MM.1S (cell line): ENCODE data around the gene DOK4.

Experiments
- DNase-seq: peaks from one replicate; pipeline ENCODE4 v3.0.0-alpha.2; 2015
- H2AFZ ChIP-seq: fragments of 300-600 bp; sonication (generic); 2 replicates; pipeline ENCODE4 v1.6.0; 2016; ENCODE audit warnings: antibody characterized with exemption, low read length
- H3F3A ChIP-seq: fragments of 300-600 bp; sonication (generic); 2 replicates; pipeline ENCODE4 v1.6.1; 2016; ENCODE audit warnings: mild to moderate bottlenecking, antibody characterized with exemption, low read length, moderate library complexity, mixed read lengths; ENCODE audit not compliant: insufficient read depth
- H3K27ac ChIP-seq: fragments of 300-600 bp; sonication (generic); 2 replicates; pipeline ENCODE4 v1.5.1; 2016; ENCODE audit warnings: mild to moderate bottlenecking, low read length
- H3K27me3 ChIP-seq: fragments of 300-600 bp; sonication (generic); replicated peaks from 2 replicates; pipeline ENCODE4 v1.6.0; 2016; ENCODE audit warnings: low read length; ENCODE audit not compliant: insufficient read depth
- H3K36me3 ChIP-seq: fragments of 300-600 bp; sonication (generic); replicated peaks from 2 replicates; pipeline ENCODE4 v1.6.1; 2016; ENCODE audit warnings: mild to moderate bottlenecking, low read length, mixed read lengths; ENCODE audit not compliant: insufficient read depth
- H3K4me1 ChIP-seq: fragments of 300-600 bp; sonication (generic); 2 replicates; pipeline ENCODE4 v1.6.1; 2016; ENCODE audit warnings: low read length, mixed read lengths
- H3K4me2 ChIP-seq: fragments of 300-600 bp; sonication (generic); 2 replicates; pipeline ENCODE4 v1.6.0; 2016; ENCODE audit warnings: low read depth, low read length
- H3K4me3 ChIP-seq: fragments of 300-600 bp; sonication (generic); 2 replicates; pipeline ENCODE4 v1.5.1; 2016; ENCODE audit warnings: low read length, mixed read lengths
- H3K79me2 ChIP-seq: fragments of 300-600 bp; sonication (generic); 2 replicates; pipeline ENCODE4 v1.6.1; 2016; ENCODE audit warnings: mixed run types, low read length, mixed read lengths
- H3K9ac ChIP-seq: fragments of 300-600 bp; sonication (generic); 2 replicates; pipeline ENCODE4 v1.6.1; 2016; ENCODE audit warnings: low read length, mixed read lengths
- H3K9me2 ChIP-seq: fragments of 300-600 bp; sonication (generic); replicated peaks from 2 replicates; pipeline ENCODE4 v1.6.1; 2016; ENCODE audit warnings: mild to moderate bottlenecking, low read length, mixed read lengths; ENCODE audit not compliant: insufficient read depth
- H3K9me3 ChIP-seq: fragments of 300-600 bp; sonication (generic); replicated peaks from 2 replicates; pipeline ENCODE4 v1.6.1; 2016; ENCODE audit warnings: mild to moderate bottlenecking, low read length, mixed read lengths; ENCODE audit not compliant: insufficient read depth
- H4K20me1 ChIP-seq: fragments of 300-600 bp; sonication (generic); 2 replicates; pipeline ENCODE4 v1.6.1; 2016; ENCODE audit warnings: mild to moderate bottlenecking, low read length, moderate library complexity, mixed read lengths; ENCODE audit not compliant: insufficient read depth
- CTCF ChIP-seq: fragments of 300-600 bp; sonication (generic); IDR thresholded peaks from 2 replicates; pipeline ENCODE4 v1.5.1; 2016; ENCODE audit warnings: antibody characterized with exemption, low read length, mixed read lengths
- EZH2 ChIP-seq: fragments of 300-600 bp; sonication (generic); optimal IDR thresholded peaks from 2 replicates; pipeline ENCODE3; 2017; ENCODE audit warnings: low read depth, mild to moderate bottlenecking, antibody characterized with exemption, low read length, mixed read lengths
- EZH2phosphoT487 ChIP-seq: fragments of 300-600 bp; sonication (generic); IDR thresholded peaks from 2 replicates; pipeline ENCODE4 v1.6.1; 2018; ENCODE audit warnings: antibody characterized with exemption, low read length

Gene DOK4

GRCh38 chr16:57473176-57473840 lies 13.0 kb downstream of the DOK4 start:
- Histone ChIP-seq H3K9me3 (no peaks in the 10 kb centered on the region), H3K4me1 (peaks cover 9% of the 10 kb centered on the region; the same call in 1 of the 2 replicates), H3K4me2 (no peak overlapping the region), H3K79me2 (no peaks in the 10 kb centered on the region), H3F3A (no peaks in the 10 kb centered on the region; the same call in 1 of the 2 replicates), H3K9me2 (no peaks in the 10 kb centered on the region), H3K27me3 (no peaks in the 10 kb centered on the region), H3K36me3 (no peaks in the 10 kb centered on the region; the same call in 1 of the 2 replicates), H3K27ac (no peak overlapping the region), H3K4me3 (no peak overlapping the region), H4K20me1 (no peaks in the 10 kb centered on the region), H3K9ac (no peak overlapping the region), H2AFZ (no peak overlapping the region)
- TF ChIP-seq EZH2, result no peak
- no peak for TF ChIP-seq CTCF
- no peak for TF ChIP-seq EZH2phosphoT487
- DNase-seq, result no peak

GRCh38 chr16:57472665-57473060 lies 13.6 kb downstream of the DOK4 start:
- no peaks in the 10 kb centered on the region for H4K20me1 ChIP-seq
- no peak for DNase-seq

GRCh38 chr16:57471852-57472664 lies 14.2 kb downstream of the DOK4 start:
- no peaks in the 10 kb centered on the region; the same call in none of the 2 replicates for H3K36me3 ChIP-seq
- no peak overlapping the region for H3K9ac ChIP-seq
- H3K79me2 ChIP-seq, result no peaks in the 10 kb centered on the region
- no peak overlapping the region for H3K4me2 ChIP-seq
- H3K4me3 ChIP-seq, result no peak overlapping the region
- H3F3A ChIP-seq, result no peaks in the 10 kb centered on the region; the same call in 1 of the 2 replicates
- TF ChIP-seq EZH2phosphoT487 (no peak), EZH2 (no peak), CTCF (no peak)
- no peaks in the 10 kb centered on the region for H3K9me2 ChIP-seq
- H2AFZ ChIP-seq, result no peak overlapping the region
- no peaks in the 10 kb centered on the region for H3K27me3 ChIP-seq
- H4K20me1 ChIP-seq, result no peaks in the 10 kb centered on the region
- no peak overlapping the region for H3K27ac ChIP-seq
- H3K9me3 ChIP-seq, result no peaks in the 10 kb centered on the region
- H3K4me1 ChIP-seq, result peaks cover 9% of the 10 kb centered on the region; the same call in 1 of the 2 replicates
- DNase-seq, result no peak

More at GRCh38 chr16:57472665-57473060, 13.6 kb downstream of the DOK4 start:
- Histone ChIP-seq H3K9me3 (no peaks in the 10 kb centered on the region), H3K4me3 (no peak overlapping the region), H3K9ac (no peak overlapping the region), H3K4me1 (peaks cover 9% of the 10 kb centered on the region; the same call in 1 of the 2 replicates), H3K79me2 (no peaks in the 10 kb centered on the region), H2AFZ (no peak overlapping the region), H3K4me2 (no peak overlapping the region), H3F3A (no peaks in the 10 kb centered on the region; the same call in 1 of the 2 replicates), H3K36me3 (no peaks in the 10 kb centered on the region; the same call in 1 of the 2 replicates), H3K27me3 (no peaks in the 10 kb centered on the region), H3K9me2 (no peaks in the 10 kb centered on the region), H3K27ac (no peak overlapping the region)
- TF ChIP-seq EZH2, result no peak
- TF ChIP-seq CTCF, result no peak
- no peak for TF ChIP-seq EZH2phosphoT487
